Large intestine (tissue), 3 donors: ENCODE data around the gene FNDC1. TPM values are rescaled to one million over a fixed set of nuclear protein-coding genes. Genes with fewer than 3 reads are reported as not detected.

Experiments used
- DNase-seq, 2 donors: peaks; one replicate each; pipeline versions ENCODE4 v3.0.0 to v3.0.0-alpha.2; 2013
- H3K27ac ChIP-seq: one replicate; pipeline ENCODE4 v1.5.1; 2013; ENCODE audit warnings: low read length
- H3K27me3 ChIP-seq: 2 replicates; pipeline ENCODE4 v1.6.1; 2013; ENCODE audit warnings: low read length; ENCODE audit not compliant: control insufficient read depth, insufficient read depth
- H3K36me3 ChIP-seq: 2 replicates; pipeline ENCODE4 v1.6.1; 2013; ENCODE audit warnings: low read length; ENCODE audit not compliant: control insufficient read depth, insufficient read depth
- H3K4me1 ChIP-seq: one replicate; pipeline ENCODE4 v1.6.1; 2013; ENCODE audit warnings: low read length; ENCODE audit not compliant: control insufficient read depth, insufficient read depth
- H3K4me3 ChIP-seq: one replicate; pipeline ENCODE4 v1.5.1; 2013; ENCODE audit warnings: low read length
- H3K9me3 ChIP-seq: one replicate; pipeline ENCODE4 v1.6.1; 2013; ENCODE audit warnings: mild to moderate bottlenecking, low read depth, low read length, moderate library complexity; ENCODE audit not compliant: control insufficient read depth
- WGBS: methylation state at CpG from one replicate; pipeline ENCODE4 v1.1.5; 2013; ENCODE audit warnings: low lambda C conversion rate; ENCODE audit not compliant: insufficient coverage; 5-methylcytosine and 5-hydroxymethylcytosine counted together
- polyA plus RNA-seq: library from polyadenylated mRNA; unstranded; fragments of 120-200 nt; gene quantifications from one replicate; pipeline ENCODE4 v1.2.1, GENCODE V29; 2013

FNDC1 gene
- polyA plus RNA-seq, 1 donor = 22.0 TPM

DNA sequence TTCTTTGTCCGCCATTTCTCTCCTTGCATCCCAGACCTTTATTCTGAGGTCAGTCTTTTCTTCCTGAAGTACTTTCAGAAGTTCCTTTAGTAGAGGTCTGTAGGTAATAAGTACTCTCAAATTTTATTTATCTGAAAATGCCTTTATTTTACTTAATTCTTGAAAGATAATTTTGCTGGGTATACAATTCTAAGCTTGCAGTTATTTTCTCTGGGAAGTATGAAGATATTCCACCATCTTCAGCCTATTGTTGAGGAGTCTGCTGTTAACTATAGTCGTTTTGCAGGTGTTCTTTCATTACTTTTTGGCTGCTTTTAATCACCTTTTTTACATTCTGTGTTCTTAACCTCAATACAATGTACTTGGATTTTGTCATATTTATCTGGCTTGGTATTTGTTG, 13.5 kb upstream of the FNDC1 start:
- no peak for DNase-seq
- 90% methylated on average over 2 of the region's 2 CpGs for WGBS
- Histone ChIP-seq H3K27ac (no peak overlapping the region), H3K9me3 (no peaks in the 10 kb centered on the region), H3K36me3 (no peaks in the 10 kb centered on the region), H3K27me3 (peaks cover 4% of the 10 kb centered on the region), H3K4me3 (no peak overlapping the region), H3K4me1 (no peaks in the 10 kb centered on the region)

DNA sequence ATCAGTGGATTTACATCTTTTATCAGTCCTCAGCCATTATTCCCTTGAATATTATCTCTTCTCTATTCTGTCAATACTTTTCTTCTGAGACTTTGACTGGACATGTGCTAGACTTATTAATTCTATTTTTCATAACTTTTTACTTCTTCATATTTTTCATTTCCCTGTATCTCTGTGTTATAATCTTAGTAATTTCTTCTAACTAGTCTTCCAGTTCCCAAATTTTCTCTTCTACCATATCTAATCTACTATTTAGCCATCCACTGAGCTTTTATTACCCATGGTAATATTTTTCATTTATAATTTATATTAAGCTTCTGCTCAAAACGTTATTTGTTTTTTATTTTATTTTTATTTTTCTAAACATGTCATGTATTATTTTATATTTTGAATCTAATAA, 13.1 kb upstream of the FNDC1 start:
- no peak for DNase-seq
- H3K4me1 ChIP-seq = no peaks in the 10 kb centered on the region
- 77% methylated on average over 1 of the region's 1 CpG for WGBS

DNA sequence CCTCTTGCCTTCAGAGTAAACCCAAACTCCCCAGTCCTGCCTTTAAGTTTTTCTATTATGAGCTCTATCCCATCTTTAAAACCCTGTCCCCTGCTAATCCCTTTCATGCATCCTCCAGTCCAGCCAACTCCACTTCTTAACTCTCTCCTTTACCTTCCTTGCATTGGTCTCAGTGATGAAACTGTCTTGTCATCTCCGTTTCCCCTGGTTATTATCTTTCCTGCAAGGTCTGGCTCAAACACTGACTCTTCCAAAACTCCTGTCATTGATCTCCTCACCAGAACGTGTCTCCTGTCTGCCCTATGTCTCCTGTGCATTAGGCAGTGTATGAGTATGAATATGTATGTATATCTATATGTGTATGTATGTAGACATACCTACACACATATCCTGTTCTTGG, 11.8 kb upstream of the FNDC1 start:
- WGBS = 60% methylated on average over 1 of the region's 2 CpGs
- no peaks in the 10 kb centered on the region for H3K4me1 ChIP-seq

More for the DNA sequence above, 13.1 kb upstream of the FNDC1 start:
- Histone ChIP-seq H3K27ac (no peak overlapping the region), H3K27me3 (peaks cover 4% of the 10 kb centered on the region), H3K4me3 (no peak overlapping the region), H3K9me3 (no peaks in the 10 kb centered on the region), H3K36me3 (no peaks in the 10 kb centered on the region)

DNA sequence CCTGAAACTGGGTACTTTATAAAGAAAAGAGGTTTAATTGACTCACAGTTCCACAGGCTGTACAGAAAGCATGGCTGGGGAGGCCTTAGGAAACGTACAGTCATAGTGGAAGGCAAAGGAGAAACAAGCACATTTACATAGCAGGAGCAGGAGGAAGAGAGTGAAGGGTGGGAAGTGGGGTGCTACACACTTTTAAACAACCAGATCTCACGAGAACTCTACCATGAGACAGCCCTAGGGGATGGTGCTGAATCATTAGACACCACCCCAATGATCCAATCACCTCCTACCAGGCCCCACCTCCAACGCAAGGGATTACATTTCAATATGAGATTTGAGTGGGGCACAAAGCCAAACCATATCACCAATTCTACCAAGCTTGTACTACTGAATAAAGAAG, 7.4 kb upstream of the FNDC1 start:
- H3K4me3 ChIP-seq = no peak overlapping the region
- H3K36me3 ChIP-seq = no peaks in the 10 kb centered on the region
- H3K4me1 ChIP-seq = no peaks in the 10 kb centered on the region
- H3K27me3 ChIP-seq = peaks cover 23% of the 10 kb centered on the region
- WGBS = 100% methylated on average over 1 of the region's 3 CpGs
- no peak for DNase-seq
- H3K27ac ChIP-seq = no peak overlapping the region
- no peaks in the 10 kb centered on the region for H3K9me3 ChIP-seq

More for the DNA sequence above, 11.8 kb upstream of the FNDC1 start:
- Histone ChIP-seq H3K27ac (no peak overlapping the region), H3K9me3 (no peaks in the 10 kb centered on the region), H3K4me3 (no peak overlapping the region), H3K27me3 (peaks cover 4% of the 10 kb centered on the region), H3K36me3 (no peaks in the 10 kb centered on the region)
- no peak for DNase-seq

DNA sequence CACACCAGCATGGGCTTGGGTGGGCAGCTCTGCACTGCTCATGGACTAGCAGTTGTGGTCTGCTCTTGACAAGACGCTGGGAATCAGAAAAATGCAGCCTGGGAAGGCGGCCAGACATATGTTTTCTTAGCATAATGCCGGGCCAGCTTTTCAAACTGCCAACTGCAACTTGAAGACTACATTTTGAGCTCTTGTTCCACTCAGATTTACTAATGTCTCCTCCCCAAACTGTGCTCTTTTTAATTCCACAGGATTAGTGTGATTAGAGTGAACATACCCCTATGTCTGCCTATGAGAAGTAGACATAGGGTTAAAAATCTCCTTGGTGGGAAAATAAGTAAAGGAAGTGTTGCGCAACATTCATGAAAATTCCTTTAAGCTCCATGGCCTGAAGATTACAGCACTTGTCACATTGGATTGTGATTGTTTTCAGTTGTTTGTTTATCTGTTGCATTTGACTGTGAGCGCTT, 5.3 kb upstream of the FNDC1 start:
- Histone ChIP-seq H3K36me3 (no peaks in the 10 kb centered on the region), H3K9me3 (no peaks in the 10 kb centered on the region), H3K27ac (no peak overlapping the region), H3K4me3 (no peak overlapping the region), H3K27me3 (peaks cover 40% of the 10 kb centered on the region), H3K4me1 (peaks cover 3% of the 10 kb centered on the region)
- peak in 1 of 2 donors; percentile 25 for DNase-seq
- no CpG with 5 or more reads among the region's 5 CpGs for WGBS

DNA sequence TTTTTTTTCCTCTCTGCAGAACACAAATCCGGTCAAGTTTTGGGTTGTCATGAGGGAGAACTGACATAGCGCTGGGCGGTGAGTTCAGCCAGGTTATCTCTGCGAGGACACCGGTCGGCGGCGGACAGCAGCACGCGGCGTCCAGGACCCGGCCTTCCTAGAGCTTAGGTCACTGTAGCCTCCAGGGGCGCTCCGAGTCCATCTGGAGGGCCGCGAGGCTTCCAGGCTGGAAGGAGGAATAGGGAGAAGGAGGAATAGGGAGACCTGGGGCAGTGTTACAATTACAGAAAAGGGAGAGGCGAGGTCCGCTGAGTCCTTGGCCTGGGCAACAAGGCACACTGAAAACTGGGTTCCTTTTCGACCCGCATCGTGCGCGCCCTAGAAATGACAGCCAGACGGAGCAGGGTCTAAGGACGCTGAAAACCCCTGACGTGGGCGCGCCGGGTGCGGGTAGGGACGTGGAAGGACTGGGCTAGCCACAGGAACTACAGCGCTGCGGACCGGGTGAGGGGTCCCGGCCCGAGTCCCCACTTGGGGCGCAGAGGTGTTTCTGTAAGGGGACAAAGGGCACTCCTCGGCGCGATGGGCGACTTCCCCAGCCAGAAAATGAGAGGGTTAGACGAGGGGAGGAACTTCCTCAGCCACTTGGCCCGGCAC, 536 bp upstream of the FNDC1 start:
- no CpG with 5 or more reads among the region's 43 CpGs for WGBS
- H3K27me3 ChIP-seq = peaks cover 73% of the 10 kb centered on the region
- DNase-seq = peak in 1 of 2 donors; percentile 37

DNA sequence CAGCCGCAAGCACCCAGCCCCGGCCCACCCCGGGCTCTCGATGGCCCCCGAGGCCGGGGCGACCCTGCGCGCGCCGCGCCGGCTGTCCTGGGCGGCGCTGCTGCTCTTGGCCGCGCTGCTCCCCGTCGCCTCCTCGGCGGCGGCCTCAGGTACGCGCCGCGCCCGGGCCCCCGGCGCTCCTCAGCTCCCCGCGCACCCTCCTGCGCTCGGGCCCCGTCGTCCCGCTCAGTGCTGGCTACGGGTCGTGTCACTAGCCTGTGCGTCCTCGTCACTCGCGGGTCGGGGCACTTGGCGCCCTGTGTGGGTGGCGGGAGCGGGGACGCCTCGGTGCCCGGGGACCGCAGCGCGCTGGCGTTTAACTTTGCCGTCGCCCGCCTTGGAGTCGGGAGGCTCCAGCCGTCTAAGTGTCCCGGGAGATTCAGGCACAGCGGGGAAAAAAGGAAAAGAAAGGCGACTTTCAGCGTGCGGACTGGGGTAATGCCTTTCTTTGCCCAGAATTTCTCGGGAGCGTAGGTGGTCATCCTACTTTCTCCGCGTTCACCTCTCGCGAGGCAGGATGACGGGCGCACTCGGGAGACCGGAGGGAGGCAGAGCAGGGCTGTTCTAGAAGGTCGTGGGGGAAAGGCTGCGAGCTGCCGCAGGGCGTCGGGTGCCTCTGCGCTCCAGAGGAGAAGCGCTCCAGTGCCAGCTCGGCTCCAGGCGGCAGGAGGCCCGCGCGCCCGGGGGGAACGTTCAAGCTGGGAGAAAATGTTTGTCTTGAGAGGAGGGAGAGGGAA, 545 bp downstream of the FNDC1 start:
- Histone ChIP-seq H3K9me3 (peaks cover 3% of the 10 kb centered on the region), H3K27ac (peak overlapping the region; percentile 48), H3K4me3 (peak overlapping the region; percentile 52), H3K4me1 (peaks cover 3% of the 10 kb centered on the region), H3K27me3 (peaks cover 77% of the 10 kb centered on the region), H3K36me3 (no peaks in the 10 kb centered on the region)
- no CpG with 5 or more reads among the region's 87 CpGs for WGBS
- DNase-seq = peak in 1 of 2 donors; percentile 49

More for the DNA sequence above, 536 bp upstream of the FNDC1 start:
- Histone ChIP-seq H3K4me3 (peak overlapping the region; percentile 41), H3K4me1 (peaks cover 3% of the 10 kb centered on the region), H3K36me3 (no peaks in the 10 kb centered on the region), H3K27ac (no peak overlapping the region), H3K9me3 (peaks cover 3% of the 10 kb centered on the region)

DNA sequence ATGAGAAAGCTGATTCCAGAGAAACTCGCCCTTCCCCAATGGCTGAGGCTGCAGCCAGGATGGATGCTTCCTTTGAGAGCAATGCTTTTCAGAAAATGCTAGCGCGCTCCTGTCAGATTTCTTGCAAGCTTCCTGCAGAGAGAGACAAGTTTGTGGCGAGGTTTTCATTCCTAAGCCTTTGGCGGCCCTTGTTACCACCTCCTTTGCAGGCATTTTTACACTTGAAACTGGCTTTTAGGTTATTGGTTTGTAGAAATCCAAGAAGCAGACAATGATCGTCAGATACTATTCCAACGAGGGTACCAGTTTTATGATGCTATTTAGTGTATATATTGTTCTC, 1.1 kb downstream of the FNDC1 start:
- peaks cover 3% of the 10 kb centered on the region for H3K9me3 ChIP-seq
- H3K27ac ChIP-seq = peak overlapping the region; percentile 48
- DNase-seq = no peak
- WGBS = no CpG with 5 or more reads among the region's 7 CpGs
- peak overlapping the region; percentile 52 for H3K4me3 ChIP-seq
- H3K4me1 ChIP-seq = peaks cover 3% of the 10 kb centered on the region
- H3K27me3 ChIP-seq = peaks cover 74% of the 10 kb centered on the region
- H3K36me3 ChIP-seq = no peaks in the 10 kb centered on the region

DNA sequence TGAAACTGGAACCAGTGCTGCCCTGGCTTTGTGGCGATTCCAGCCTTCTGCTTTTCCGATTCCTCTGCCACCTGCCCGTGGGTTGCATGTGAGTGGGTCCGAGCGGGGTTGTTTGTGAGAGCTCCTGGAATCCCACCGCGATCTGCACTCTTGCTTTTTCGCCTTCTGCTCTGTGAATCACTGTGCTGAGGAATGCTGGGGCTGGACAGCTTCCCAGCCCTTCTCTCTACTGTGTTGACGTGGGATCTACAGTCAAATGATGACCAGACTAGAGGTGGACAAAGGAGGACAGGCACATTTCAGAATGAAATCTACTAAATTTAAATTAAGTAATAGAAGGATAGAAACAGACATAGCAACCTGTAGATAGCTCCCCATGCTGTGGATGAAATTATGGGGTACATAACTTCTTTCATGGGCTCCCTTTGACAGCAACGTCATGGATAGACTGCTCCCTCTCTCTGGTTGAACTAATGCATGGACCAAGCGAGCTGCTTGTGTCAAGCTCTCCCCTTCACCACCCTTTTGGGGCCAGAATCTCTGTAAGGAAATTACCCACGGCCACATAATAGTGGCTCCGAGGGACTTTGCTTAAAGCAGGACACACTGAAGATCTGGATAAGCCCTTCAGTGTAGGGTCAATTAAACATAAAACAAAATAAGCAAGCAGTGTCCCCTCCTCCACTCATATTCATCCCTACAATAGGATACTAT, 2.0 kb downstream of the FNDC1 start:
- Histone ChIP-seq H3K36me3 (no peaks in the 10 kb centered on the region), H3K4me1 (peaks cover 3% of the 10 kb centered on the region), H3K27ac (peak overlapping the region; percentile 15), H3K9me3 (peaks cover 3% of the 10 kb centered on the region), H3K27me3 (peaks cover 74% of the 10 kb centered on the region), H3K4me3 (peak overlapping the region; percentile 52)
- DNase-seq = peak in 1 of 2 donors; percentile 5
- no CpG with 5 or more reads among the region's 13 CpGs for WGBS

DNA sequence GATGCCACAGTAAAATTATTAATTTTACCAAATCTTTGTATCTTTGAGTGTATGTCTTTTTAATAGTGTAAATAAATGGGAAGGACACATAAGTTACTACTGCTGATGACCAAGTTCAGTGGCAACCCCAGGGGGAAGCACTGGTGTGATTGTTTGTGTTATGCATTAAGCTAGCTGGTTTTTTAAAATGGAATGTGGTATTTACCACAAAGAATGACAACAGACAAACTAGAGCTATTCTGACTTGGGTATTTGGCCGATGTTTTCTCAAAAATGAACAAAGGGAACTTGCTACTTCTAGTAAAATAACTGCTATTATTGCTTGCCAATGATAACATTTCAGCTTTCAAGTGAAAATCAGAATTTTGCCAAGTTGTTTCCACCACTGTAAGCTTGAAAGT, 2.9 kb downstream of the FNDC1 start:
- no peak for DNase-seq
- WGBS = no CpG with 5 or more reads among the region's 1 CpG
- no peak overlapping the region for H3K4me3 ChIP-seq
- H3K9me3 ChIP-seq = peaks cover 3% of the 10 kb centered on the region
- H3K4me1 ChIP-seq = peaks cover 3% of the 10 kb centered on the region
- H3K27me3 ChIP-seq = peaks cover 66% of the 10 kb centered on the region
- H3K36me3 ChIP-seq = no peaks in the 10 kb centered on the region
- no peak overlapping the region for H3K27ac ChIP-seq
